Stimulated activated CD4-positive, alpha-beta T cell treated with anti-CD3 and anti-CD28 coated beads, Interleukin-4, amount 100 ng/mL, for 1 hour (primary cell): ENCODE measurements around the gene PPP1R9A.

Experiments
- DNase-seq: peaks from one replicate; pipeline ENCODE4 v3.0.0-alpha.2; 2020

Gene PPP1R9A

DNA sequence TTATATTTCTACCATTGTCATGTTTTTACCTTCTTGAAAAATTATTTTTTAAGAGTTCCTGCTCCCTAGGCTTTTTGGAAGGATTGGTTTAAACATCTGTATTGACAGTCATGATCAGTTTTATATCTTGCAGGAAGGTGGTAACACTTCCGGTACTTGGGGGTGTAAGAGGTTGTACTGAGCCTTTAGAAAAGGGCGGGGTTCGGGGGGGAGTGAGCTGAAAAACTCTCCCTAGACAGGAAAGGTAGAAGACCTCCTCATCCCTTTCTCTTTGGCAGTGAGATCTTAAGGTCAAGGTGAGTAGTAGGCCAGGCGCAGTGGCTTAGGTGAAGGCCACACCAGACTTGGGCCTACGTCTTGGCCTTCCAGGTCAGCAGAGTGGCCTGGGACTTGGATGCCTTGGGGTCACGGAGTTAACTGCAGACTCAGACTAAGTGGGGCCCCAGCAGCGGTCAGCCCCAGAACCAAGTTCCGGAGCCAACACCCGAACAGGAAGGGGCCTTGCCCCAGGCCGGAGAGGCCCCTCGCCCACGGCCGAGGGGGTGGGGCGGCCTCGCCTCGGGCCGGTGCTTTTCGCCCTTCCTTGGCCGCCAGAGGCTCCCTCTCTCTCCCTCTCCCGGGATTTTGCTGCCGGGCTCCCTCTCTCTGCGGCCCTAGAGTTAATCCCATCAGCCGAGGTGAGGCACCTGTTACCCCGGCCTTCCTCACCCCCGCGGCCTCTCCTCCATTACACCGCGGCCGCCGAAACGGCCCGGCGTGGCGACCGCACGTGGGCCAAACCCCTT is at the start of gene PPP1R9A:
TSS of gene PPP1R9A (plus strand) at position 569 of the 785 bp plus-strand sequence. CDS start 2,520 bp downstream, outside the sequence.
- no peak for DNase-seq

DNA sequence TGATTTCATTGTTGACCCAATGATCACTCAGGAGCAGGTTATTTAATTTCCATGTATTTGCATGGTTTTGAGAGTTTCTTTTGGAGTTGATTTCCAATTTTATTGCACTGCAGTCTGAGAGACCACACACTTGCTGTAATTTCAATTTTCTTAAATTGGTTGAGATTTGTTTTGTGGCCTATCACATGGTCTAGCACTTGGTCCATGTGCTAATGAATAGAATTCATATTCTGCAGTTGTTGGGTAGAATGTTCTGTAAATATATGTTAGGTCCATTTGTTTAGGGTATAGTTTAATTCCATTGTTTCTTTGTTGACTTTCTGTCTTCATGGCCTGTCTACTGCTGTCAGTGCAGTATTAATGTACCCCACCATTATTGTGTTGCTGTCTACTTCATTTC is 36.3 kb upstream of the PPP1R9A start:
- no peak for DNase-seq

DNA sequence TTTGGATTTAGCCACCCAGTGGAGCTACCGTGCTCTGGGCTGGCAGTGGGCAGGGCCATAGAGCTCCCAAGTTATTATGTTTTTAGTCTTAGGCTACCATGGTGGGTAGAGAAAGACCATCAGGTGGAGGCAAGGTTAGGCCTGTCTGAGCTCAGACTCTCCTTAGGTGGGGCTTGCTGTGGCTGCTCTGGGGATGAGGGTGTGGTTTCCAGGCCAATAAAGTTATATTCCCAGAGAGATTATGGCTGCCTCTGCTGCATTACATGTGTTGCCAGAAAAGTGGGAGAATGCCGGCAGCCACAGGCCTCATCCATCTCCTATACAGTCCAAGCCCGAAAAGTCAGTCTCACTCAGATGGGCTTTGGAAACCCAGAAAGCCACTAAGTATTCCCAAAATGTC is 34.2 kb upstream of the PPP1R9A start:
- no peak for DNase-seq

DNA sequence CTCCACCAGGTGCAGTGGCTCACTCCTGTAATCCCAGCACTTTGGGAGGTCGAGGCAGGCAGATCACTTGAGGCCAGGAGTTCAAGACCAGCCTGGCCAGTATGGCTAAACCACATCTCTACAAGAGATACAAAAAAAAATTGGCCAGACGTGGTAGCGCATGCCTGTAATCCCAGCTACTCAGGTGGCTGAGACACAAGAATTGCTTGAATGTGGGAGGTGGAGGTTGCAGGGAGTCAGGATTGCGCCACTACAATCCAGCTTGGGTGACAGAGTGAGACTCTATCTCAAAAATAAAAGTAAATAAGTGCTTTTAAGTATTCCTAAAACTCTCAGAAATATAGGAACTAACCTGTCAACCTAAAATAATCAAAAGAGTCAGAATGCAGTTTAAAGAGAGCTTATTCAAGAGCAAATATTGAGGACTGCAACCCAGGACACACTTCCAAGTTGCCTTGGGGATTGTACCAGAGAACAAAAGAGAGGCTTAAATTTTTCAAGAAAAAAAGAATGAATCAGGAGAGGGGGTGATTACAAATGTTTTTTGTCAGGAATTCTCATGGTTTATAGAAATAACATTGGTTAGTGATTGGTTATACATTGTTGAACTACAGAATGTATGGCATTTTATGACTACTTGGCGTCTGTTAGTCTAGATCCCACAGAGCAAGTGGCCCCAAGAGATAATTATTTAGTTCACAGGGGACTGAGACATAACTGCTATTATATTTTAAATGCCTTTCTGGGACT is 33.2 kb upstream of the PPP1R9A start:
- DNase-seq = no peak

DNA sequence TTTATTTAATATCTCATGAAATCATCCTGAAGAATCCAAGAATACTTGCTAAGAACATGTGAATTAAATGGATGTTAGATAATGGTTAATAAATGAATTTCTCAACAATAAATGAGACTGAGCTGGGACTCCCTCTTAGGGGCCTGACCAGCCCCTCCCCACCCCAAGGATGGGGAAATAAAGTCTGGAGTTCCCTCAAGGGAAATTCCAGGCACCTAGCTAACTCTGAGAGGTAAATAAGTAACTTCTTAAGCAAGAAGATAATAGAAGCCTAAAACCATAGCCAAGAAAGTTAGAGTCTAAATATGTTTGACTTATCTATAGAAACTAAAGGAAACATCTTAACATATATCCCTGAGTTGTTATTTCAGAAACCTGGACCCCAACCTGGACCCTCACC is 32.2 kb upstream of the PPP1R9A start:
- no peak for DNase-seq

DNA sequence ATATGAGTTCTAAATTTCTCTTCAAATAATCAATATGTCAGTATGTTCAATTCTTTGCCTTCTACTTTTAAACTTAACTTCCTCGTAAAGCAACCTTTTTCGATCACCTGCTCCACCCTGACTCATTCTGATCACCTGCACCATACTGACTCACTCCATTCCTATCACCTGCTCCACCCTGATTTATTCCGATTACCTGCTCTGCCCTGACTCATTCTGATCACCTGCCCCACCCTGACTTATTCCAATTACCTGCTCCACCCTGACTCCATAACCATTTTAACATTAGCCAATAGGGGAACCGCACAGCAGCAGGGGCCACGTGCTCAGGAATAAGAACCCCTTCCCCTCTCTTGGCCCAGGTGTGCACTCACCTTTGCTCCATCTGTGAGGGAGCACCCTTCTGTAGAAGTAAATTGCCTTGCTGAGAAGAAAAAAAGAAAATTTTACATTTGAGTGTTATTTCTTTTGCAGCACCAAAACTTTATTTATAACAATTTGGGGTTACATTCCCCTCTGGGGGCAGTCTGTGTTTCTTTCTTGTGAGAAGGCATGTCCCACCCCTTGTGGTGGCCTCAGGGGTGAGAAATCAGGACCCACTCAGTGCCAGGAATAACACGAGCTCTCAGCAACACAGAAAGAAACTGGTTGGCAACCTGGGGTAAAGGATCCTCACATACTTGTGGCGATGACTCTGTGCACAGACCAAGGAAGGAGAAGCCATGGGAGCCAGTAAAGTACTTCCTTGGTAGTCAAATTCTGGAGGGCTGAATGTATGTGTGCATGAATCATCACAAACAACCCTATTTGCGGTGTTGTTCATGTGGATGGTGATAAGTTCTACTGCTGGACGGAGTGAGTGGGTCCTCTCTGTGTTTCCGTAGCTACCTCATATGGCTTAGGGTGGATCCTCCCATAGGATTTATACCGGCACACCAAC is 29.4 kb upstream of the PPP1R9A start:
- DNase-seq = no peak

DNA sequence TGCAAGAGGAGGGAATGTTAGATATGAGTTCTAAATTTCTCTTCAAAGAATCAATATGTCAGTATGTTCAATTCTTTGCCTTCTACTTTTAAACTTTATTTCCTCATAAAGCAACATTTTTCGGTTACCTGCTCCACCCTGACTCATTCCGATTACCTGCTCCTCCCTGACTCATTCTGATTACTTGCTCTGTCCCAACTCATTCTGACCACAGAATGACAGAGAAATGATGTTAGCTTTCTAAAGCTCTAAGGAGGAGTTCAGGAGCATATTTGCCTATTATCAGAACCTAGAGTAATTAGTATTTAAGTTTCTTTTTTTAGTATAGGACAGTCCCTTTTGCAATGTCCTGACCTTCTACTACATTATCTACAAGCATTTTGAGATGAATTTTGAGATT is 24.5 kb upstream of the PPP1R9A start:
- DNase-seq = no peak

DNA sequence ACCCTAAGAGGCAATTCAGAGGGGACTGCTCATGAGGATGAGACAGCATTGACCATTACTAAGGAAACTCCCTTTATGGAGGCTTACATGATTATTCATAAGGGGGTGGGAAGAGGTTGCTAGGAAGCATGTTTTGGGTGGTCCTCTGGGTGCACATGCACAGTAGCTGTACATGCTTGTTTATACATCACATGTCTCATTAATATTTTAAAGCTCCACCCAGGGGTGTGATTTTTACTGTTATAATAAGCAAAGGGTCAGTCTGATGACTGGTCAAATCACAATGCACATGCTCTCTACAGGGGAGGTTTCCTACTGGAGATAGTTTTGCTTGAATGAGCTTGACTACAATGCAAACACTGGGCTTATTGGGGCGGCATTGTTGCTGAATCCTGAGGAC is 23.8 kb upstream of the PPP1R9A start:
- DNase-seq = no peak

DNA sequence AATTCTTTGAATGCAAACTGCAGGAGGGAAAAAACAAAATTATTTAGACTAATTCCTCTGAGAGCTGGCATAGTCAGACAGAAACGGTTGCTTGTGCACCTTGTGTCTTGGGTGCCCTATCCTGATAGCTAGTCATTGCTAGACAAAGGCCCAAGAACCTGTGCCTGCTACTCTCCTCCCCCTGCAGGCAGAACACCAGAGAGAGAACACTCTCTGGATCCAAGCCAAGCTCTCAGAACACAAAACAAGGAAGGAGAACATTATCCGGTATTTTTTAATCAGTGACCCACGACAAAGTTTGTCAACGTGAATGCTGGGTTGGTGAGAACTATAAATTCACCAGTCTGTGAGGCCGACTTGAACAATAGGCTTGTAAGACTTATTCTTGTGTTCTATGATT is 18.8 kb upstream of the PPP1R9A start:
- no peak for DNase-seq

DNA sequence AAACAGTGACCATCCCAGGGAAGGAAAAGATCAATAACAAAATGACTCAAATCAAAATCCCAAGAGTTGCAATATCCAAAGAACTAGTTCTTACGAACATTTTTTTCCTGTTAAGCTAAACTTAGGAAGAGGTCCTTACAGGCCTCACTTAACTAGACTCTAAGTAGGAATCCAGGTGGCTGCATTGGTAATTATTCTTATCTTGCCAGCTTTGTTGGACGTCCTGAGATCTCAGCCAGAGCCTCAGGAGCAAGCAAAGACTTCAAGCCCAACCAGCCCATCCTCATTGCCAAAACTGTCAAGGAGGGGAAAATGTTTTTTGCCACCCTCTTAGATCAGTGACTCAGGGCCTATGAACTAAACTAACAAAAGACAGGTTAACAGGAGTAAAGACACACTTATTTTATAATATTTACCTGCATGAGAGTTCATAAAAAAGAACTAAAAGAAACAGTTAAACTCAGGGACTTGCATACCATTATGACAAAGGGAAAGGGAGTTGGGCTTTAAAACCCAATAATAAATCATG is 18.3 kb upstream of the PPP1R9A start:
- DNase-seq = no peak

DNA sequence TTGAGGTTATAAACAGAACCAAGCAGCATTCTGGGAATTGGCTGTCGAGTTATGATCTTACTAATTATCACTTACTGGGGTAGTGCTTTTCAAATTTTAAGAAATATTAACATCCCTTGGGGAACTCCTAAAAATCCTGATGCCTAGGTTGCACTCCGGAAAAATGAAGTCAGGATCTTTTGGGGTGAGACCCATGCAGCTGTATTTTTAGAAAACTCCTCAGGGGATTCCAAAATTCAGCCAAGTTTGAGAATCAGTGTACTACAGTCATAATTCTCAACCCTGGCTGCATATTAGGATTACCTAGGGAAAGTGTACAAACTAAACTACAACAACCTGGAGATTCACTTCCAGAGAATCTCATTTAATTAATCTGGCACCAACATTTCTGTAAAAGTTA is 17.2 kb upstream of the PPP1R9A start:
- DNase-seq = no peak

DNA sequence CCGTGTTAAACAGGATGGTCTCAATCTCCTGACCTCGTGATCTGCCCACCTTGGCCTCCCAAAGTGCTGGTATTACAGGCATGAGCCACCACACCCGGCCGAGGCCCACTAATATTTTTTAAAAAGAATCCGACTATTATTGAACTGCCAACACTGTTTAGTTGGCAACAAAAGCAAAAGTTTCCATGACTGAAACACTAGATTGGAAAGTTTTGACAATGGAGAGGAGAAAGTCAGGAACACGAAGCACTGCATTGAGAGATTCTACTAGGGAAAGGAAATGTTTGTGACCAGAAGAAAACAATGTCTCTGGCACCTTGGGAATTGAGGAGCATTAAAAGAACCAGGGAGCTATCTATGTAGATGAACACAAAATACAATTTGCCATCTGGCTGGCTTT is 13.7 kb upstream of the PPP1R9A start:
- no peak for DNase-seq

DNA sequence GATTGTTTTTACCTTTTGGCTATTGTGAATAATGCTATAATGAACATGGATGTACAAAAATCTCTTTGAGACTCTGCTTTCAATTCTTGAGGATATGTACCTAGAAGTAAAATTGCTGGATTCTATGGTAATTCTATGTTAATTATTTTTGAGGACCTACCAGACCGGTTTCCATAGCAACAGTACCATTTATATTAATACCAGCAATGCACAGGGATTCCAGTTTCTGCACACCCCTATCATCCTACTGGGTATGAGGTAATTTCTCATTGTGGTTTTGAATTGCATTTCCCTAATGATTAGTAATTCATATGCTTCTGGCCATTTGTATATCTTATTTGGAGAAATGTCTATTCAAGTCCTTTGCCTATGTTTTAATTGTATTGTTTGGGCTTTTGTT is 9.9 kb upstream of the PPP1R9A start:
- DNase-seq = no peak

DNA sequence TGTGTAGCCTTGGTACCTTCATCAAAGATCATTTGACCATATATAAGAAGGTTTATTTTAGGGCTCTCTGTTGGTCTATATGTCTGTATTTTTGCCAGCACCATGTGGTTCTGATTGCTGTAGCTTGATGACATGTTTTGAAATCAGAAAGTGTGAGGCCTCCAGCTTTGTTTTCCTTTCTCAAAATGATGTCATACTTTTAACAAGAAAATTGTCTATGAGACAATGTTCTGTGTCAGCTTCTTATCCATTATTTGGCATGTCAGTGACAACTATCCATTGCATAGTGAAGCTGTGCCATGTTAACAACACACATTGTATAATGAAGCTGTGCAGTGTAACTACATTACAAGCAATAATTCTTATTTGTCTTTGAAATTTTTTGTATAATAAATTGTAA is 9.1 kb upstream of the PPP1R9A start:
- no peak for DNase-seq

DNA sequence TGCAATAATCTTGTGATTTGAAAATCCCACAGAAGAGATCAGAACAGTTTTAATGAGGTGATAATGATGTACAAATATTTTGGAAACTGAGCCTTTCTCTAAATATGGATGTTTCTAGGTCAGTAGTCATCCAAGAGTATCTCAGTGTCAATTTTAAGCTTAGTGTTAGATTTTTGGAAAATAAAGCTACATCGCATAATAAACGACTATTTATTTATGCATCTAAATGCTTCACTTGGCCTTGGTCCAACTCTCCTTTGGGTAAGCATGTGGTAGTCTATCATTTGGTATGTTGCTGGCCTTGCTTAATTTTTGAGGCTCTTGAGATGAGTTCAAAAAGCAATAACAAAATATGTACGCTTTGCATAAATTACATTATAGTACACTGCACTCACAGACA is 5.4 kb upstream of the PPP1R9A start:
- DNase-seq = no peak

DNA sequence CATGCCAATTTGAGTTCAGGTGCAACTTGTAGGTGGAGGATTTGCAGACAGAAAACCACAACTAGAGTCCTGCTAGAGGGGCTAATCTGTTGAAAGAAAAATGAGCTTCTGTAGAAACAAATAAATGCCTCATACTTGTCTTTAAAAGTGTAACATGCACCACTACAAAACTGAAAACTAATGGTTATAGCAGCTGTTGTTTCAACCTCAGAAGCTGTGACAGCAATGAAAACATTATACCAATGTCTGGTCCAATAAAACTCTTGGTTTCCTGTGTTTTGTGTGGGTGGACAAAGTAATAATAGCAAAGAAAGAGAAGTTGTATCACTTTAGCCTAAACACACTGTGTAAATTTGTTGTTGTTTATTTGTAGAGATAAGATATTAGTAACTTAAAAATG is 3.4 kb upstream of the PPP1R9A start:
- no peak for DNase-seq

DNA sequence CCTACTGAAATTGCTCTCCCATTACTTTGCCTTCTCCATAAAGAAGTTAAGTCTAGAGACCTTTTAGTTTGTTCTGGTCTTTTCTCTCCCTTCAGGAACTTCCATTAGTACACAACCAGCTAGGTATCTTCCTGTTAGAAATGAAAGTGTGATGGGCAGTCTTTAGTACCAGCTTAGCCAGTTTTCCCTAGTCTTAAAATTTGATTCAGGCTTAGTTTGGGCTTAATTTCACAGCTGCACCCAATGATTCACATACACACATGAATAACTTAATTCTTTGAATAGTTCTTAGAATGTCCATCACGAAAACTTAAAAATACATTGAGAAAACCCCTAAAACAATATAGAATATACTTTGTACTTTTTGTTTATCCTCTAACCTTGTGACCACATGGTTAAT is 2.4 kb upstream of the PPP1R9A start:
- DNase-seq = no peak

DNA sequence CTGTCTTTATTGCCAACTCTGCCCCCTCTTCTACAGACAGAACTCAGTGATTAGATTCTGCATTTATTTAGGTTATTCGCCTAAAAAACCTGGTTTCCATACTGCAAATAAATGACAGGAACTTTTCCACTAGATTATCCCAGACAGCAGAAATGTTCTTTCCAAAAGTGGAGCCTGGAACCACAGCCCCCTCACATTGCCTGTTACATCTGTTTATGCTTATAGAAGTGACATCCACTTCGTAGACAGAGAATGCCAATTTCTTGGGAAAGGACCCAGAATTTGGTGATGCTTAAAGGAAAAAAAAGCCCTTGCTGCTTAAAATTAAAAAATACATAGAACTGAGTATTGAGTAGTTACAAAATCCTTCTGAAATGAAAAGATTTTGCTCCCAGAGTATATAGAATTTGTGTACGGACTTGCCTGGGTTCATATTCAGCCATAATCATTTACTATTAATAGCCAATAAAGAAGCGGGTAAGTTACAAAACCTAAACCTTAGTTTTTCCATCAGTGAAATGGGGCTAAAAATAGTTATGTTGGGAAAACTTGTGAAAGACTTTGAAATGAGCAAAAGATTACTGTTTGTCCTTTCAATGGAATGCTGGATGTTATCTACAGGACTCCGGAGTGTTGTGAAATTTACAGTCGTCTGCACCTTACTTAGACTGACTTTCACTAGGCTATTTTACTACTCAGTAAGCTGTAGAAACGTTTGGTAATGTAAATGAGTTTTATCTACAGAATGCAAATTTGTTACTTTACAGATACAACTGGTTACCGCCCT is 1.1 kb upstream of the PPP1R9A start:
- DNase-seq = no peak

DNA sequence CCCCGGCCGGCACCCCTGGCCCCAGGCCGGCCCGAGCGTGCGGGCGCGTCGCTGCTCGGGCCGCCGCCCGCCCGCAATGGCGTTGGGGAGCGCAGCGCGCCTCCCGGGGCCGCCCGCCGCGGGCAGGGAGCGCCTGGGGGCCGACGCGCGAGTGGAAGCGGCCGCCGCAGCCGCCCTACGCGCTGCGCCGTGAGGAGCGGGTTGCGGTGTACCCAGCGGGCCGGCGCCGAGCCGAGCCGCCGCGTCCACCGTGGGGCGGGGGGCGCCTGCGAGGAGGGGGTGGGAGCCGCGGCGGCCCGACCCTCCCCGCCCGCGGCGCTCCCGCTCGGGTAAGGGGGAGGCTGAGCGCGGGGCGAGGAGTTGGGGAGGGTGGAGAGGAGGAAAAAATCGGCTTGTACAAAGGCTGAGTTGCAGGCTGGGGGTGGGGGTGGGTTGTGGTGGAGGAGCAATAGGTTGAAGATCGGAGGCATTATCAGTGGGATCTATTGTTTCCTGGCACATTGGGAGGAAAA is 473 bp downstream of the PPP1R9A start:
- no peak for DNase-seq

DNA sequence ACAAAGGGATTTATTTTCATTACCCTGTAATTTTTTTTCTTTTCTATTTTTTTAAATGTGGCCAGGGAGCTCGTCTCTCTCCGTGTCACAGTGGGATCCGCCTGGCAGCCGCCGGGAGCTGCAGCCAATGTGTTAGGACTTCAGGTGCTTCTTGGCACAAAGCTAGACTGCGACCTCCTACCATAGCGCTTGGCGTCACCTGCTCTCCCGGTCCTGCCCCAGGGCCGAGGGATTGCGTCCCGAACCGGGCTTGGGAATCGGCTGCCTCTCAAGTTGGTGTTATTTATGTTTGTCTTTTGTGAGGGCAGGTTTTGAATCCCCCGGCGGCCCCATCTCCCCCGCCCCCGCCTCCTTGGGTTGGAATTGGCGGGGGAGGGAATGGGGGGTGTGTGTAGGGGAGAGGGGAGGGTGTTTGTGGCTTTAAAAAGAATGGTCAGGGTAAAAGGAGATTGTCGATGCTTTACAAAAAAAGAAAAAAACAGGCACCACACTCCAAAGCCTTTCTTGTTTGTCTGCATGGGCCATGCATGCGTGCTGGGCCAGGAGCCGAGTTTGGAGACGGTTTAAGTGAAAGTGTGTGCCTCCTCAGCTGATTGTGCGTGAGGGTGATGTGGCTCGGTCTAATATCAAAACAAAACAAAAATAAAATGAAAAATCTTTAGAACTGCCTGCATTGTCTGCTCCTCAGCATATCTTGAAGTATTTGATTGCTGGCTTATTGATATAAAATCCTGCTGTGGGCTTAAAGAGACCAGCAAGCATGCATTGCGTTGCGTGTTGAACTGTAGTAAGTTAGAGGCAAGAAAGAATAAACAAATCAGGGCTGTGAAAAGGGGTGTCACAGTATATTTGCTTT is 1.2 kb downstream of the PPP1R9A start:
- no peak for DNase-seq

DNA sequence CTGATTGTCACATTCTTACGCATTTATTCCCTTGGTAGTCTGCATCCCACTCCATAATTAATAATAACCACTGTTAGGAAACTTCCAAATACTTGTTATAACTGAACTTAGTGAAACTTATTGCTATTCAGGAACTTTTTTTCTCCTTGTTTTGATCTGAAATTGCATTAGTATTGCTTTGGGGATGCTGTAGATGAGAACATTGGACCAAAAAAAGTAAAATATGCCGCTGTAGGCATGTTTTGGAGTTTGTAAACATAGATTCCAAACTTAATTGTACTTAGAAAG is 1.7 kb downstream of the PPP1R9A start:
- DNase-seq = no peak
